ENCODE data around the gene ABLIM1. TPM values are rescaled to one million over a fixed set of nuclear protein-coding genes. Genes with fewer than 3 reads are reported as not detected.

Gene ABLIM1
- total and polyA plus RNA-seq, 2 of the 13 experiments (the other 11 are each of a cell fraction or from before 2014, with no cell fraction given), result 59.4 to 92.7 TPM

DNA sequence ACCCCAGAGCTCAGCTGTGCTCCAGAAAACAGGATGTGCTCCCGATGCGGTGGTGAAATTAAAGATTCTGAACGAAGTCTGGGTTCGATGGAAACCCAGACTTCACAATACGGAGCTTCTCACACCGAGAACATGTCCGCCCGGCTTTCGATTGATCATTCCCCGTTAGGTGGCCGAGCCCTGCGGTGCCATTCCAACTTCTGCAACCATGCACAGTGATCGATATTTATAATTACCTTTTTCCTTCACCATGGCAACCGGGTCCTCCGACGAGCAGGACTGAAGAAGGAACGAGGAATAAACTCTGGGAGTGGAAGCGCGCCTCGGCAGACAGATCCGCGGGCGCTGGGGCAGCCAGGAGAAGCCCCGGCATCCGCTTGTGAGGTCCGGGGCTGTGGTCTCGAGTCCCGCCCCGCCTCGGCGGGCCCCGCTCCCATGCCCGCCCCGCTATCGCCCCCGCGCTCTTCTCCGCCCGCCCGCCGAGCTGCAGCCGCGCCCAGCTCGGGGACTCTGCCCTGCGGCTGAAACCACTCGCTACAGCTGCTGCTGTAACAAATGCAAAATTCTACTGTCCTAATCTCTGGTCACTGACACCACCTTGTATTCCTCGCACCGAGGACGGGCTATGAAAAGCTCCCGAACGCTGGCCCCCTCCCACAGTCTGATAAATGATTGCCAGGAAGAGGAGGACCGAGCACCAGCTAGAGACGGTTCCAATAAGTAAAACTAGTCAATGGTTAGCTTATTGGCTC is 26.2 kb downstream of the ABLIM1 start (continued):
- TF ChIP-seq, protein P1, sequence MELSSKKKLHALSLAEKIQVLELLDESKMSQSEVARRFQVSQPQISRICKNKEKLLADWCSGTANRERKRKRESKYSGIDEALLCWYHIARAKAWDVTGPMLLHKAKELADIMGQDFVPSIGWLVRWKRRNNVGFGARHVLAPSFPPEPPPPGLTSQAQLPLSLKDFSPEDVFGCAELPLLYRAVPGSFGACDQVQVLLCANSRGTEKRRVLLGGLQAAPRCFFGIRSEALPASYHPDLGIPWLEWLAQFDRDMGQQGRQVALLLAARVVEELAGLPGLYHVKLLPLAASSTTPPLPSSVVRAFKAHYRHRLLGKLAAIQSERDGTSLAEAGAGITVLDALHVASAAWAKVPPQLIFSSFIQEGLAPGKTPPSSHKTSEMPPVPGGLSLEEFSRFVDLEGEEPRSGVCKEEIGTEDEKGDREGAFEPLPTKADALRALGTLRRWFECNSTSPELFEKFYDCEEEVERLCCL (CRISPR knock-in tag; IDR thresholded peaks at IDR 0.05; ENCODE audit: borderline replicate concordance), result no peak
- TF ChIP-seq ZNF766 (CRISPR knock-in tag; IDR thresholded peaks at IDR 0.05; ENCODE audit: borderline replicate concordance) (no peak), DNMT3B (CRISPR knock-in tag; conservative IDR thresholded peaks at IDR 0.05) (no peak), GZF1 (CRISPR knock-in tag; IDR thresholded peaks at IDR 0.05) (no peak), ZBTB42 (CRISPR knock-in tag; IDR thresholded peaks at IDR 0.05) (no peak), NFKB2 (CRISPR knock-in tag; IDR thresholded peaks at IDR 0.05; ENCODE audit: borderline replicate concordance) (no peak; the same call in 1 of the 2 replicates), CHCHD3 (CRISPR knock-in tag; IDR thresholded peaks at IDR 0.05) (no peak), MTF2 (CRISPR knock-in tag; IDR thresholded peaks at IDR 0.05; ENCODE audit: borderline replicate concordance) (no peak), ZNF296 (CRISPR knock-in tag; conservative IDR thresholded peaks at IDR 0.05) (no peak), MTA3 (CRISPR knock-in tag; IDR thresholded peaks at IDR 0.05) (no peak), SRY (CRISPR knock-in tag; IDR thresholded peaks at IDR 0.05) (no peak), YEATS4 (CRISPR knock-in tag; IDR thresholded peaks at IDR 0.05; ENCODE audit: borderline replicate concordance) (0 out of 2 replicates have a peak, but pooled peaks have one; percentile 9), ZNF235 (CRISPR knock-in tag; IDR thresholded peaks at IDR 0.05; ENCODE audit: borderline replicate concordance) (no peak), KMT2A (CRISPR knock-in tag; IDR thresholded peaks at IDR 0.05) (peak; percentile 57; the same call in 1 of the 2 replicates), ZNF670 (CRISPR knock-in tag; IDR thresholded peaks at IDR 0.05; ENCODE audit: borderline replicate concordance) (no peak), WIZ (CRISPR knock-in tag; IDR thresholded peaks at IDR 0.05) (no peak), SRSF1 (optimal IDR thresholded peaks at IDR 0.05; ENCODE audit: low read depth, low read length) (no peak), ARHGAP35 (CRISPR knock-in tag; IDR thresholded peaks at IDR 0.05; ENCODE audit: borderline replicate concordance) (no peak), NONO (IDR thresholded peaks at IDR 0.05) (no peak), NONO (CRISPR knock-in tag; conservative IDR thresholded peaks at IDR 0.05) (0 out of 2 replicates have a peak, but pooled peaks have one; percentile 52), MAF1 (CRISPR knock-in tag; IDR thresholded peaks at IDR 0.05; ENCODE audit: borderline replicate concordance) (no peak), ZNF451 (CRISPR knock-in tag; IDR thresholded peaks at IDR 0.05) (0 out of 2 replicates have a peak, but pooled peaks have one; percentile 32), ELF3 (CRISPR knock-in tag; IDR thresholded peaks at IDR 0.05) (no peak), SAP130 (CRISPR knock-in tag; IDR thresholded peaks at IDR 0.05; ENCODE audit: low read depth) (peak; percentile 31; the same call in 1 of the 2 replicates), TEAD3 (CRISPR knock-in tag; optimal IDR thresholded peaks at IDR 0.05; ENCODE audit: borderline replicate concordance) (no peak)
- TF ChIP-seq, protein P2, sequence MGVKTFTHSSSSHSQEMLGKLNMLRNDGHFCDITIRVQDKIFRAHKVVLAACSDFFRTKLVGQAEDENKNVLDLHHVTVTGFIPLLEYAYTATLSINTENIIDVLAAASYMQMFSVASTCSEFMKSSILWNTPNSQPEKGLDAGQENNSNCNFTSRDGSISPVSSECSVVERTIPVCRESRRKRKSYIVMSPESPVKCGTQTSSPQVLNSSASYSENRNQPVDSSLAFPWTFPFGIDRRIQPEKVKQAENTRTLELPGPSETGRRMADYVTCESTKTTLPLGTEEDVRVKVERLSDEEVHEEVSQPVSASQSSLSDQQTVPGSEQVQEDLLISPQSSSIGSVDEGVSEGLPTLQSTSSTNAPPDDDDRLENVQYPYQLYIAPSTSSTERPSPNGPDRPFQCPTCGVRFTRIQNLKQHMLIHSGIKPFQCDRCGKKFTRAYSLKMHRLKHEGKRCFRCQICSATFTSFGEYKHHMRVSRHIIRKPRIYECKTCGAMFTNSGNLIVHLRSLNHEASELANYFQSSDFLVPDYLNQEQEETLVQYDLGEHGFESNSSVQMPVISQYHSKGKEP (CRISPR knock-in tag; IDR thresholded peaks at IDR 0.05), result no peak
- TF ChIP-seq, protein P3, sequence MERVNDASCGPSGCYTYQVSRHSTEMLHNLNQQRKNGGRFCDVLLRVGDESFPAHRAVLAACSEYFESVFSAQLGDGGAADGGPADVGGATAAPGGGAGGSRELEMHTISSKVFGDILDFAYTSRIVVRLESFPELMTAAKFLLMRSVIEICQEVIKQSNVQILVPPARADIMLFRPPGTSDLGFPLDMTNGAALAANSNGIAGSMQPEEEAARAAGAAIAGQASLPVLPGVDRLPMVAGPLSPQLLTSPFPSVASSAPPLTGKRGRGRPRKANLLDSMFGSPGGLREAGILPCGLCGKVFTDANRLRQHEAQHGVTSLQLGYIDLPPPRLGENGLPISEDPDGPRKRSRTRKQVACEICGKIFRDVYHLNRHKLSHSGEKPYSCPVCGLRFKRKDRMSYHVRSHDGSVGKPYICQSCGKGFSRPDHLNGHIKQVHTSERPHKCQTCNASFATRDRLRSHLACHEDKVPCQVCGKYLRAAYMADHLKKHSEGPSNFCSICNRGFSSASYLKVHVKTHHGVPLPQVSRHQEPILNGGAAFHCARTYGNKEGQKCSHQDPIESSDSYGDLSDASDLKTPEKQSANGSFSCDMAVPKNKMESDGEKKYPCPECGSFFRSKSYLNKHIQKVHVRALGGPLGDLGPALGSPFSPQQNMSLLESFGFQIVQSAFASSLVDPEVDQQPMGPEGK (CRISPR knock-in tag; IDR thresholded peaks at IDR 0.05), result peak; percentile 39; the same call in 1 of the 2 replicates

Measured in HepG2 (cell line).